NCI-H2196 treated with DMSO at 0.1 percent for 48 hours (cell line): ENCODE measurements around the gene SYTL3.
"Not testable (repeated sequence)": the region's sequence is repeated elsewhere in the genome, so short reads cannot be mapped to it uniquely, and the experiment has no call there.

Experiments used
- DNase-seq: peaks from one replicate; lab custom pipeline; 2025; ENCODE audit not compliant: unreplicated experiment; lab: John Stamatoyannopoulos, UW

Gene SYTL3

DNA sequence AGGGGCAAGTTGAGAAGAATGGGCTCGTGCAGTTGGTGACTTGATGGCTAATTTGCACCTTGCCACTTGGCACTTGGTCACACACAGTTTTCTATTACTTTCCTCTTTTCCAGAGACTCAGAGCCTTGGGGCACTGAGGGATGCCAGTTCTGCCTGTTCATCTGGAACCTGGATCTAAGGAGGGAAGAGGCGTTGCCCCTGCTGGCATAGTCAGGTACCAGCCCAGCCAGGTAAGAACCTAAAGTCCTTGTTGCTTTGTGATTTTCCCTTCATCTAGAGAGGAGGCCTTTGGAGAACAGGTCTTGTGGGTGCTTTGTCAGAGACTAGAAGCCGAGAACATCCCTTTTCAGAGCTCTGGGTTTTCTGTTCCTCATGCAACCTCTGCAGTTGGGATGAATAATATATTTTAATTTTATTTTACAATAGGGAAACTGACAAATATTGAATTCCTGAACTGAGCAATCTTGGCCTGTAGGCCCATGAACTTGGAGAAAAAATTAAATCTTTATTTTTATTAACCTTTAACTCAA is 11.4 kb downstream of the SYTL3 start:
- DNase-seq: no peak

DNA sequence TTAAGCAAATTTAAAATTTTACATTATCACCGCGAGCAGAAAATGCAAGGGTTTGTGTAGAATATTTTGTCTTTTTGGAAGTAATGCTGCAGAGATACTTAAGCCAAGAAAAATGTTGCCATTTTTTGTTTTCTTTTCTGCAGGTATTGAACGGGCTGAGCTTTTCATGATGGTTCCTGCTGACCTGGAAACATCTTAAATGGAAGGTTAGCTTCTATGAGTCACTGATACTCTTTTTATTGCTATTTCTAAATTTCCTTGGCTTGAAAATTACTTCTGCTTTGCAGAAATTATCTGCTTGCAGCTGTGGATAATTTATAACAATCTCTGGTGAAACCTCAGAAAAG is 12.7 kb downstream of the SYTL3 start:
- no peak for DNase-seq

DNA sequence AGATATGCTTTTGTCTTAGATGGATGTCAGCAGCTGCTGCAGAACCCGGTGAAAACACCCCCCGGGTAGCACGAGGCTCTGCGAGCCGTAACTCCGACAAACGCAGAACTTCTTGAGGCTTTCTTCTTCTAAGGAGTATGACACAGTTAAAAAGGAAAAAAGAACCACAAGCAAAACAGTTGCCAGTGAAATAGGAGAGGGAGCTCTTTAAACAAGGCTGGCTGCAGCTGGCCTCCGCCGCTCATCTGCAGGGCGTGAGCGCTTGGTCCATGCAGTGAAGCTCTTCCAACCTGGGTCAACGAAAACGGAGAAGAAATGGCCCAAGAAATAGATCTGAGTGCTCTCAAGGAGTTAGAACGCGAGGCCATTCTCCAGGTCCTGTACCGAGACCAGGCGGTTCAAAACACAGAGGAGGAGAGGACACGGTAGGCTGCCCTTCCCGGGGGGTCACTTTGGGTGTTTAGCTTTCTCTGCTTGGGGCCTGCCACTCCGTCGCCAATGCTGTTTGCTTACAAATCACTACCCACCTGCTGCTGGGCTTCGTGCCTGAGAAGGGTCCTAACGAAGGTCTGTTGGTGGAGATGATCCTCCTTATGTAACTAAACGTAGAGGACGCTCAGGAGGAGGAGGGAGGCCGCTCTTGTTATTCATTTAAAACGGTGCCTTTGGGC is 13.2 kb downstream of the SYTL3 start:
- DNase-seq: no peak

DNA sequence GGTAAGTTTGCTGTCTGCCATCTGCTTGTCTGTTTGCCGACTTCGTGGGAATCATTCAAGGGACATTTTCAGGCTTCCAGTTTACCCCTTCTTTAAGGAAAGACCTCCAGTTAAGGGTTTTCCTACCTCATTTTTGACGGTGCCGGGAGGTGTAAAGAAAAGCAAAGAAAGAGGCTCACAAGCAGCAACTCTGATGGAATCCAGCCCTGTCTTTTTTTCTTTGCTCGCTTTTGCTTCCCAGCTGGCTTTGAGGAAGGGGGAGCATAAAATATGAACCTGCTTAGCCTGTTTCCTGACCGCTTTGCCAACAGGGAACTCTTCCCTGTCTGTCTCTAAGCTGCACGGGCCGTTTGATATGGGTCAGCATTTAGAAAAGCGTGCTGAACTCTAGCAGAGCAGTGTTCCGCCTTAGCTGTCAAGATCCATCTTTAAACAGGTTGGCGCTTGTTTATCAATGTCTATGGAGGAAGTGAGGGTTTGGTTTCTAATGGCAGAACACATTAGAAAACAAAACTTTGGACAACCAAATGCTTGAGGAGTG is 13.8 kb downstream of the SYTL3 start:
- DNase-seq: no peak

DNA sequence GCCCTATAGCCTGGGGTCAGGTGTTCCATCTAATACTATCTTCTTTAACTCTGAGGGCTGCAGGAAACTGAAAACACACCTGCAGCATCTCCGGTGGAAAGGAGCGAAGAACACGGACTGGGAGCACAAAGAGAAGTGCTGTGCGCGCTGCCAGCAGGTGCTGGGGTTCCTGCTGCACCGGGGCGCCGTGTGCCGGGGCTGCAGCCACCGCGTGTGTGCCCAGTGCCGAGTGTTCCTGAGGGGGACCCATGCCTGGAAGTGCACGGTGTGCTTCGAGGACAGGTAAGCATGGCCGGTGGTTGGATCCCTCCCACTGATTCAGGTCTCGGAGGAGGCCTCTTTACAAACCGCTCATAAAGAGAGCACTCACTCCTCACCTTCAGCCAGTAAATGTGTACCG is 15.5 kb downstream of the SYTL3 start:
- DNase-seq: no peak

DNA sequence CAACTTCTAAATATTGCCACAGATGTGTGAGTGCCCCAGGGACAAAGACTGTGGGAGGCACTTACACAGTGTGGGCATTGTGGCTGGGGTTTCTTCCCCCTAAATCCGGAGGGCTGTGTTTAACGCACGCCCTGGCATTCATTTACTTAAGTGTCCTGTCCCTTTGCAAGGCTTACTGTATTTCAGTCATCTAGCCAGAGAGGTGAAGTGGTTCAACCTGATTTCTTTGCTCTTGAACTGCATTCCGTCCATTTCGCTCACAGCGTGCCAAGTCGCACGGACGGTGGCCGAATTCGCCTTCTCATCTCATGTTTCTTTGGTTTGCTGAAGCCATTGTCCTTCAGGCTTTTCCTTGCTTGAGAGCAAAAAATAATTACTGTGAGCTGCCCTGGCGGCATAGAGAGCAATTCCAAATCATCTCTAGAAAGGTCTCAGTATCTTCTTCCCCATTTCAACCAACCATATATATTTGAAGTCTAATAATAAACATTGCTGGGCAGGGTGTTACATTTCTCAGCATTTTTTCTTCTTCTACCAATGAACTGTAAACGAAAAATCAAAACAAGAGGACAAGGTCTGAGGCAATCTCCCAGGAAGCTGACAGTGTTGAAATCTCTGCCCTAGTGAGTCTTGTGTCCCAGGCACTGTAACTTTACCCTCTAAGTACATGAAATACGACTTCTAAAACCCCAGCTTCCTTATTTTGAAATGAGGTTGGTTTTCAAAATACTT is 16.9 kb downstream of the SYTL3 start:
- peak; percentile 69 for DNase-seq

DNA sequence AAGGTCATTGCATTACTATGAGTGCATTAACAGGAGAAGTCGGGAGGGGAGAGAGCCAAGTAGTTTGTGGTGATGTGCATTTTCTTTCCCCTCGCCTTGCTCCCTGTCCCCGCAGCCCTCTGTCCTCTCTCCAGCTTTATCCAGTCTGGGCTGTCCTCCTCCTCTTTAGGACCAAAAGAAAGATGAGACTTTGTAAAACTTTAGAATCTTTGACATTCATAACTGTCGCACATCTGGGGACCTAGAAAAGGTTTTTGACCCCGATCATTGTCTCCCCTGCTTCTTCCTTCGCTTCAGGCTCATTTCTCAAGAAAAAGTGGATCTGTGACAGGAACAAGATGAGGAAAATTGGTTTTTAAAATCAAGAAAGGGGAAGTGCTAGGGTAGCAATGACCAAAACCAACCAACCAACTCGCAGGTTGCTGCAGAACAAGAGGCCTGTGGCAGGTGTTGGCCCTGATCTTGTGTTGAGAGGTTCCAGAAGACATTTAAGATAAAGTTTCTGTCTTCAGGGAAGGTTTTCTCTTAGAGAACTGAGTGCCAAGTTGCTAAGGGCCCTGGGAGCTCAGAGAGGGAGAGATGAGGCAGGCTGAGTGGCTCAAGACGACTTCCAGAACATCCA is 17.6 kb downstream of the SYTL3 start:
- no peak for DNase-seq

DNA sequence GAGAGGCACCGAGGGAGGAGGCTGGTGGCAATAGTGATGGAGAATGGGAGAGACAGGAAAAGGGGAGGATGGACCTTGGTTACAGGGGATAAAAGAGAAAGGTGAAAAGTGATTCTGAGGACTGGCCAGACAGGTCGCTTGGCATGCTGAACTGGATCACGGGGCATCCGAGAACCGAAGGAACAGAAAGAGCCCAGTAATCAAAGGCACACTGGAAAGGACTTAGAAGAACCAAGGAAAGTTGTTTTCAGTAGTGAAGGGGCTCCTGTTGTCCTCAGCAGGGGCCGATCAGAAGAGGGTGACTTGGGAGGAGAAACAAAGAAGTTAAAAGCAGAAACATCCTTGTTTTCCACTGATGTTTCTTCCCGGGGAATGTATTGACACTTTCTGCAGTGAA is 18.9 kb downstream of the SYTL3 start:
- no peak for DNase-seq

DNA sequence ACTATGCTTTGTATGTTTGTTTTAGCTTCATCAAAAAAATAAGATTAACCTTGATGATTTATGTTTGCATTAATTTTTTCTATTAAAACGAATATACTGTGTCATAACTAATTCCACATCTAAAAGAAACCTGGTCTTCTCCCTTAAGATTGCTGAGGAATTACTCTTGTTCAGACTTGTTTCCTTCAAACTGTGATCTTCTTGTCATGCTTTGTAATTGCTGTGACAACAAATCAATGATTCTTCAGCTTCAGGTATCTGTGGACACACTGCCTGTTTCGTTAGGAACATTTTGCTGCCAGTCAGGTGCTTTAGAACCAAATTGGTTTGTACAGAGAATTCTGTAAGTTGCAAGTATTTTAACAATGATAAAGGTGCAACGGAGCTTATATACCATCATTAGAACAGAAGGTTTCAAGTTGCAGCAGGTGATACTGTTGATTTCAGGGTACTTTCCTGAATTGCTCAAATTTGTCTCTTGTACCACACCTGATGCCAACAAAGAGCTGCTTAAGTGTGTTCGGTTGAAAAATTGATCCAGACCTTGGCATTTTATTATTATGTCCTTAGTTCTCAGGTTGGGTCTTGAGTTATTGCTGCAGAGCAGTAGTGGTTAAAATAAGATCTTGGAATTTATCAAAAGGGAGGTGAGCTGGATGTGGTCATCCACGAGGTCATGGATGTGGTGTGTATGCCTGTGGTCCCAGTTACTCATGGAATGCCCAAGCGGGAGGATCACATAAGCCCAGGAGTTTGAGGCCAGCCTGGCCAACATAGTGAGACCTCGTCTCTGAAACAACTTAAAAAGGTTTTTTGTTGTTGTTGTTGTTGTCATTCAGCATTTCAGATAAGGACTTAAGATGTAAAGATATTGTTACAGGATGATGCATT is 19.5 kb downstream of the SYTL3 start:
- no peak for DNase-seq

DNA sequence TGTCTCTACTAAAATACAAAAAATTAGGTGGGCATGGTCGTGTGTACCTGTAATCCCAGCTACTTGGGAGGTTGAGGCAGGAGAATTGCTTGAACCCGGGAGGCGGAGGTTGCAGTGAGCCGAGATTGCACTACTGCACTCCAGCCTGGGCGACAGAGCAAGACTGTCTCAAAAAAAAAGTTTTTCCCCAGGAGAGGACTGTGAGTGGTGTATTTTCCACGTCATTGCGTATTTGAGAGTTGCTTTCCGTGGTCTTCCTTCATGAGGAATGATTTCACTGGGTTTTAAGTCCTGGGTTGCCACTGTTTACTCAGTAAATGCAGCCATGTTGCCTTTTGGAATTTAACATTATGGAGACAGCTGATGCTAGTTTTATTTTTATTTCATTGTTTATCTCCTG is 22.3 kb downstream of the SYTL3 start:
- DNase-seq: not testable (repeated sequence)

DNA sequence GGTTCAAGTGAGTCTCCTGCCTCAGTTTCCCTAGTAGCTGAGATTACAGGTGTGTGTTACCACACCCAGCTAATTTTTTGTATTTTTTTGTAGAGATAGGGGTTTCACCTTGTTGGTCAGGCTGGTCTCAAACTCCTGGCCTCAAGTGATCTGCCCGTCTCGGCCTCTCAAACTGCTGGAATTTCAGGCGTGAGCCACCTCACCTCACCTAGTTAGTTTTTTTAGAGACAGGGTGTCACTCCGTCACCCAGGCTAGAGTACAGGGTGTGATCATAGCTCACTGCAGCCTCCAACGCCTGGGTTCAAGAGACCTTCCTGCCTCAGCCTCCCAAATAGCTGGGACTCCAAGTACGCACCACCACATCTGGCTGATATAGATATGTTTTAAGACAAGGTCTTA is 22.9 kb downstream of the SYTL3 start:
- no peak for DNase-seq

DNA sequence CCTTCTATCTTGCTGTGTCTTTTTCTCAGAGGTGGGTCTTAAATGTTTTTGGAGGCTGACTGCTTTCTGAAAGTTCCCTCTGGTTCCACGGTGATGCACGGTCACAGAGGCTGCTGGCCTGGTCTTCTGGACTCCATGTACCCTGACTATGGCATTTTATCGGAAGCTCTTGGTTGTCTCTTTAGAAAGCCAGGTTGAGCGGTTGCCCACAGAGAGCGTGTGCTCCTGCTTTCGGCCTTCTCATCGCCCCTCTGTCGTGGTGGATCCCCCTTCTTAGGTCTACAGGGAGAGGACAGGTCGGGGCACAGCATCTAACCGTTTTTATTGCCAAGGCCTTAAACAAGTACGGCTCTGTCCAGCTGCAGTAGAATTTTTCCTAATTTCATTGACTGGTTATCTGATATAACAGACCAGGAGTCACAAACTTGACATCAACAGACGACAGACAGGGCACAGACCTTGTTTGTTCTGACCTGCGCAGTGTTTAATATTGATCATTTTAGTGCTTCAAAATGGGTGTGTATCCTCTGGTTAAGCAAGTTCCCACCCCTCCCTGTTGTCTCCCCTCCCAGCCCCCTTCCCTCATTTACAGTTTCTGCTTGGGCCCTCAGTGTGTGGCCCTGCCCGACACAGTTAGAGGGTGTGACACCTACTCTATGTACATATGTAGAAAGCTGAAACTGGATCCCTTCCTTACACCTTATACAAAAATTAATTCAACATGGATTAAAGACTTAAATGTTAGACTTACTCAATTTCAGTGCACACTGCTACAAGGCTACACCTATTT is 24.7 kb downstream of the SYTL3 start:
- no peak for DNase-seq

DNA sequence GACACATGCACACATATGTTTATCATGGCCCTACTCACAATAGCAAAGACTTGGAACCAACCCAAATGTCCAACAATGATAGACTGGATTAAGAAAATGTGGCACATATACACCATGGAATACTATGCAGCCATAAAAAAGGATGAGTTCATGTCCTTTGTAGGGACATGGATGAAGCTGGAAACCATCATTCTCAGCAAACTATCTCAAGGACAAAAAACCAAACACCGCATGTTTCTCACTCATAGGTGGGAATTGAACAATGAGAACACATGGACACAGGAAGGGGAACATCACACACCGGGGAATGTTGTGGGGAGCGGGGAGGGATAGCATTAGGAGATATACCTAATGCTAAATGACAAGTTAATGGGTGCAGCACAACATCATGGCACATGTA is 27.2 kb downstream of the SYTL3 start:
- not testable (repeated sequence) for DNase-seq

DNA sequence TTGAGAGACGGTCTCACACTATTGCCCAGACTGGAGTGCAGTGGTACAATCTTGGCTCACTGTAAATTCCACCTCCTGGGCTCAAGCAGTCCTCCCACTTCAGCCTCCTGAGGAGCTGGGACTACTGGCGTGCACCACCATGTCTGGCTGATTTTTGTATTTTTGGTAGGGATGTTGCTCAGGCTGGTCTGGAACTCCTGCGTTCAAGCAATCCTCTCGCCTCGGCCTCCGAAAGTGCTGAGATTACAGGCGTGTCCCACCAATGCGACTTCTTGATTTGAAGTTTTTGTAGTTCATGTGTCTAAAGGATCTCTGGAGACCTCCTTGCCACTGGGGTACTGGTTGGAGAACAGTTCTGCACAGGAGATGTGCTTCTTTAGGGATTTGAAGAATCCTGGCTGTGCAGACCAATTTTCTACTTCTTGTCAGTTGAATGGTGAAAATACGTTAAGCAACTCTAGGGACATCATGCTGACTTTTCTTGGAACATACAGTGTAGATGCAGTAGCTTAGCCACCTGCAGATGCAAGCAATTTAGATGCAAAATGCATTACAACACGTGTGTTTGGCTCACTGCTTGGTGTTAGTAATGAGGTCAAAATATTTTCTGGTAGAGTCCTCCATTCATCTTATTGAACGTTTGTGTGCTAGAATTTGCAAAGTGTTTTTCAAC is 28.2 kb downstream of the SYTL3 start:
- DNase-seq: no peak

DNA sequence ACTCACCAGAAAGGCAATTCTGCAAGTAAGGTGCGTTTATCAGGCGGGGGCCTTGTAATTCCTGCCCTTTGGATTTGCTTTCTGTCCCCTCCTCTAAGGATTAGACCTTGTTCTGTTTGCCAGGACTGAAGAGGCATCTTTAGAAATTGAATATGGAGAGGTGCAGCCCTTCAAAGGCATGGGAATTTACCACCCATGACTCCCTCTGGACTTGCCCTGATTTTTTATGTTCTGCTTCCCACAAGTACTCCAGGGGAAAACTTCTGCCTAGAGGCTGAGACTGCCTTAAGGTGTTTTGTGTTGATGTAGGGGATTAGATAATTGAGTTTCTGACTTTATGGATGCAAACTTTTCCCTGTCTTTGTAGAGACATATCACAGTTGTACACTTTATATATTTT is 30.2 kb downstream of the SYTL3 start:
- no peak for DNase-seq

DNA sequence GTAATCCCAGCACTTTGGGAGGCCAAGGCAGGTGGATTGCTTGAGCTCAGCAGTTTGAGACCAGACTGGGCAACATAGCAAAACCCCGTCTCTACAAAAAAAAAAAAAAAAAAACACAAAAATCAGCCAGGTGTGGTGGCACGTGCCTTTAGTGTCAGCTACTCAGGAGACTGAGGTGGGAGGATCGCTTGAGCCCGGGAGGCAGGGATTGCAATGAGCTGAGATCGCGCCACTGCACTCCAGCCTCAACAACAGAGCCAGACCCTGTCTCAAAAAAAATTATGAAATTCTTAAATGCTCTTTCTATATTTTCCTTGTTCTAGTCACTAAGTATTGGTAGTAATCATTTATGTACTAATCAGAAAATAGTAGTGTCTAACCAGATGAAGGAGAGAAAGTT is 30.6 kb downstream of the SYTL3 start:
- no peak for DNase-seq

DNA sequence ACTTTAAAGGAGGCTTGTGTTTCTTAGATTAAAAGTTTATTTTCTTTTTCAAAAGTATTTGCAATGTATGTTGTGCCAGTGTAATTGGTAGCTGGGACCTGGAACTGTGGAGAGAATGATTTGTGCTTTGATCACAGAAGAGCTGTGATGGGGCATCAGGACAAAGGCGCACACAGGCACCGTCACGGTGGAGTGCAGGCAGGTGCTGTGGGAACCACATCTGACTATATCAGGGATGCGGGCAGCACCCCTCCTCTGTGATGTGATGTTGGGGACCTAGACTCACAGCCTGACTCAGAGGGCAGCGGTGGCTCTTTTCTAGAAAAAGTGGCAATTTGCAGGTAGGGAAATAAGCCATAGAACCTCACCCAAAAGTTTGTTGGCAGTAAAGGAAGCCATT is 34.5 kb downstream of the SYTL3 start:
- DNase-seq: no peak

DNA sequence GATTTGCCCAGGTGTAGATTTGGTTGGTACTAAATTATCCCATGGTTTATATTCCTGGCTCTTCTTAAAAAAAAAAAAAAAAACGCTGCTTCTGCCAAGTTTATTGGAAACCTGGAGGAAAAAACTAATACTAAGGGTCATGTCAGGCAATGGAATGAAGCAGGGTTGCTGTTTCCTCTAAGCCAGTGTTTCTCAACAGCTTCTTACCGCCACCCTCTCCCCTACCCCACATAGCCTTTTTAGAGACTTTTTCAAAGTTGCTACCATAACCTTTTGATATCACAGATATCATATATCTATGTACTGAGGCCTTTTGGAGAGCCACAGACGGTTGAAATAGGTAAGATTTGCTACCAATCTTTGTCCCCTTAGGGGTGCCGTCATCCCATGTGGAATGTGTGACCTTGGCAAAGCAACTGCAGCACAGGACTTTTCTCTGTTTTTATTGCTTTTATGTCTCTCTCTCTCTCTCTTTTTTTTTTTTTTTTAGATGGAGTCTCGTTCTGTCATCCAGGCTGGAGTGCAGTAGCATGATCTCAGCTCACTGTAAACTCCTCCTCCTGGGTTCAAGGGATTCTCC is 35.0 kb downstream of the SYTL3 start:
- DNase-seq: no peak

DNA sequence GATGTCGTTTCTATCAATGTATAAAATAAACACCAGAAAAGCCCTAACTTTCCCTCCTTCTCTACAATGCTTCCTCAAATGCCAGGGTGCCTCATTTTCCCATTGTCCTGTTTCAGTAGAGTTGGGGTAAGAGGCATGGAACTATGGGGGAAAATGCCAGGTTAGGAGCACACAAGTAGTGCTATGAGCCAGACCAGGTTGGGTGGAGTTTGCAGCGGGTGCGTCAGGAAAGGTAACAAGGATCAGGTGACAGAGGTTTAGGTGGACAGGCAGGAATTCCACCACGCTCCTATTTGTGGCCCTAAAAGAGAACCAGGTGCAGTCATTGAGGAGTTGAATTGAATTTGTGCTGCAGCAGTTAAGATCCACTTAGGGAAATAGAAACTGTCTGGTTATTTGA is 36.5 kb downstream of the SYTL3 start:
- DNase-seq: no peak
